HepG2 (cell line): Measurements from ENCODE around the gene AQP6. TPM values are rescaled to one million over a fixed set of nuclear protein-coding genes. Genes with fewer than 3 reads are reported as not detected.

ENCODE experiments used
- ATF5 ChIP-seq: sonication (generic); formaldehyde crosslinking; IDR thresholded peaks from 2 replicates; pipeline ENCODE4 v1.4.0; 2020; ENCODE audit warnings: mild to moderate bottlenecking, low read depth, missing genetic modification reagents
- EHMT2 ChIP-seq: fragments of 200-600 bp; sonication (generic); IDR thresholded peaks from 2 replicates; pipeline ENCODE4 v1.7.0; 2017; ENCODE audit warnings: antibody characterized with exemption, low read depth, low read length, borderline replicate concordance
- ELF1 ChIP-seq: sonication (generic); formaldehyde crosslinking; IDR thresholded peaks from 2 replicates; pipeline ENCODE4 v1.4.0; 2020; ENCODE audit warnings: missing genetic modification reagents
- GMEB1 ChIP-seq: sonication (generic); formaldehyde crosslinking; IDR thresholded peaks from 2 replicates; pipeline ENCODE4 v1.5.1; 2020; ENCODE audit warnings: missing genetic modification reagents, mild to moderate bottlenecking, borderline replicate concordance
- KIAA2018 ChIP-seq: sonication (generic); formaldehyde crosslinking; IDR thresholded peaks from 2 replicates; pipeline ENCODE4 v1.5.0; 2020; ENCODE audit warnings: mild to moderate bottlenecking, missing genetic modification reagents, borderline replicate concordance
- MAFG ChIP-seq: sonication (generic); formaldehyde crosslinking; IDR thresholded peaks from 2 replicates; pipeline ENCODE4 v1.5.1; 2020; ENCODE audit warnings: mild to moderate bottlenecking, missing genetic modification reagents
- RERE ChIP-seq: IDR thresholded peaks from 2 replicates; pipeline ENCODE4 v1.6.1; 2016; ENCODE audit warnings: low read depth, missing genetic modification reagents, missing compliant biosample characterization
- ZNF362 ChIP-seq: sonication (generic); formaldehyde crosslinking; IDR thresholded peaks from 2 replicates; pipeline ENCODE4 v1.4.0; 2020; ENCODE audit warnings: missing genetic modification reagents, mild to moderate bottlenecking, borderline replicate concordance
- polyA plus RNA-seq, 8 experiments: library from polyadenylated mRNA; depleted of rRNA in 3 of 8; stranded (reverse) in 7 of 8; unstranded in 1 of 8; fragments of >200 nt; fragmentation: Illumina TruSeq in 4 of 8; extraction: Trizol in 4 of 8; gene quantifications; 2 replicates each; pipeline versions ENCODE4 v1.2.1 to v1.2.3, GENCODE V29; 2011 to 2016; ENCODE audit warnings: low read depth in 4 of 8, missing spikeins in 1 of 8, mixed read lengths in 1 of 8; ENCODE audit not compliant: insufficient read depth in 1 of 8
- total RNA-seq, 5 experiments: library from RNA; depleted of rRNA; stranded (reverse); fragments of >200 nt; fragmentation: Illumina TruSeq; extraction: Trizol; gene quantifications; 2 replicates each; pipeline ENCODE4 v1.2.3, GENCODE V29; 2016; ENCODE audit warnings: low read depth in 1 of 5

AQP6 gene
- total and polyA plus RNA-seq, 2 of the 13 experiments (the other 11 are each of a cell fraction or from before 2014, with no cell fraction given), result 0.32 to 1.3 TPM

- TF ChIP-seq RERE, result no peak; the same call in 1 of the 2 replicates
- TF ChIP-seq KIAA2018 (CRISPR knock-in tag), result no peak
- TF ChIP-seq ZNF362 (CRISPR knock-in tag), result 0 out of 2 replicates have a peak, but pooled peaks have one; percentile 4
- TF ChIP-seq MAFG (CRISPR knock-in tag), result no peak
- no peak for TF ChIP-seq ELF1
- 0 out of 2 replicates have a peak, but pooled peaks have one; percentile 7 for TF ChIP-seq GMEB1
- peak; percentile 56; the same call in 1 of the 2 replicates for TF ChIP-seq EHMT2
- TF ChIP-seq ATF5 (CRISPR knock-in tag), result peak; percentile 85; the same call in 1 of the 2 replicates
Measured at GRCh38 chr12:49967042-49967776, 5.5 kb upstream of the AQP6 start (continued).
